SK-N-SH treated with all-trans-retinoic acid at 6 μM for 48 hours (cell line): ENCODE measurements around the gene XPO6.

Experiments used
- ATAC-seq: fragments of 200-7000 bp; cut with Tn5 transposase; 3 replicates; pipeline ENCODE4 v1.9.1; 2020; ENCODE audit warnings: mild to moderate bottlenecking, moderate library complexity
- ARNTL ChIP-seq: fragments of 450-650 bp; formaldehyde crosslinking; IDR thresholded peaks from 2 replicates; pipeline ENCODE4 v1.5.0; 2020; ENCODE audit warnings: low read depth, mild to moderate bottlenecking, moderate library complexity, borderline replicate concordance
- BACH2 ChIP-seq: fragments of 250-450 bp; sonication (Bioruptor Pico); IDR thresholded peaks from 2 replicates; pipeline ENCODE4 v1.9.0; 2021; ENCODE audit warnings: mild to moderate bottlenecking, borderline replicate concordance
- CREB5 ChIP-seq: fragments of 250-450 bp; sonication (Bioruptor Pico); IDR thresholded peaks from 2 replicates; pipeline ENCODE4 v1.5.1; 2020; ENCODE audit warnings: low read depth, mild to moderate bottlenecking, moderate library complexity
- CSDC2 ChIP-seq: fragments of 250-450 bp; sonication (Bioruptor Pico); IDR thresholded peaks from 2 replicates; pipeline ENCODE4 v1.5.0; 2020; ENCODE audit warnings: mild to moderate bottlenecking, moderate library complexity
- CSRNP3 ChIP-seq: fragments of 250-450 bp; sonication (Bioruptor Pico); IDR thresholded peaks from 2 replicates; pipeline ENCODE4 v1.5.1; 2021; ENCODE audit warnings: mild to moderate bottlenecking, moderate library complexity
- ESRRG ChIP-seq: fragments of 250-450 bp; sonication (Bioruptor Pico); IDR thresholded peaks from 2 replicates; pipeline ENCODE4 v1.6.1; 2021; ENCODE audit warnings: mild to moderate bottlenecking
- GLIS3 ChIP-seq: fragments of 250-450 bp; sonication (Bioruptor Pico); IDR thresholded peaks from 2 replicates; pipeline ENCODE4 v1.5.0; 2020; ENCODE audit warnings: mild to moderate bottlenecking, moderate library complexity
- ISL1 ChIP-seq: fragments of 250-450 bp; sonication (Bioruptor Pico); IDR thresholded peaks from 2 replicates; pipeline ENCODE4 v2.1.2; 2022; ENCODE audit warnings: mild to moderate bottlenecking, moderate library complexity
- OSR1 ChIP-seq: fragments of 250-450 bp; sonication (Bioruptor Pico); IDR thresholded peaks from 2 replicates; pipeline ENCODE4 v1.8.0; 2022; ENCODE audit warnings: moderate library complexity, mild to moderate bottlenecking, inconsistent platforms
- PATZ1 ChIP-seq: fragments of 250-450 bp; sonication (Bioruptor Pico); IDR thresholded peaks from 2 replicates; pipeline ENCODE4 v1.8.0; 2020; ENCODE audit warnings: mild to moderate bottlenecking, moderate library complexity, borderline replicate concordance
- POU6F1 ChIP-seq: fragments of 250-450 bp; sonication (Bioruptor Pico); IDR thresholded peaks from 2 replicates; pipeline ENCODE4 v1.8.0; 2021; ENCODE audit warnings: low read depth, mild to moderate bottlenecking, moderate library complexity, borderline replicate concordance
- PPARA ChIP-seq: fragments of 250-450 bp; sonication (Bioruptor Pico); IDR thresholded peaks from 2 replicates; pipeline ENCODE4 v1.5.0; 2020; ENCODE audit warnings: mild to moderate bottlenecking, borderline replicate concordance
- RARB ChIP-seq: fragments of 250-450 bp; sonication (Bioruptor Pico); IDR thresholded peaks from 2 replicates; pipeline ENCODE4 v1.8.0; 2021; ENCODE audit warnings: mild to moderate bottlenecking, moderate library complexity
- SNAI2 ChIP-seq: fragments of 250-450 bp; sonication (Bioruptor Pico); IDR thresholded peaks from 2 replicates; pipeline ENCODE4 v1.5.0; 2020; ENCODE audit warnings: mild to moderate bottlenecking, moderate library complexity
- TCF4 ChIP-seq: fragments of 250-450 bp; sonication (Bioruptor Pico); IDR thresholded peaks from 2 replicates; pipeline ENCODE4 v1.8.0; 2021; ENCODE audit warnings: mild to moderate bottlenecking, moderate library complexity, borderline replicate concordance
- TOX ChIP-seq: fragments of 250-450 bp; sonication (Bioruptor Pico); IDR thresholded peaks from 2 replicates; pipeline ENCODE4 v1.8.0; 2021; ENCODE audit warnings: mild to moderate bottlenecking, moderate library complexity, borderline replicate concordance
- TSHZ2 ChIP-seq: fragments of 250-450 bp; sonication (Bioruptor Pico); IDR thresholded peaks from 2 replicates; pipeline ENCODE4 v1.5.0; 2020; ENCODE audit warnings: mild to moderate bottlenecking, moderate library complexity
- ZC3H10 ChIP-seq: fragments of 250-450 bp; sonication (Bioruptor Pico); IDR thresholded peaks from 2 replicates; pipeline ENCODE4 v1.5.1; 2021; ENCODE audit warnings: mild to moderate bottlenecking, moderate library complexity
- ZFP3 ChIP-seq: fragments of 250-450 bp; sonication (Bioruptor Pico); IDR thresholded peaks from 2 replicates; pipeline ENCODE4 v1.5.0; 2020; ENCODE audit warnings: mild to moderate bottlenecking, moderate library complexity
- ZFP30 ChIP-seq: fragments of 450-650 bp; formaldehyde crosslinking; IDR thresholded peaks from 2 replicates; pipeline ENCODE4 v1.5.0; 2022; ENCODE audit warnings: mild to moderate bottlenecking, moderate library complexity
- ZNF565 ChIP-seq: fragments of 450-650 bp; formaldehyde crosslinking; conservative IDR thresholded peaks from 2 replicates; pipeline ENCODE4 v1.5.0; 2020; ENCODE audit warnings: low read depth, mild to moderate bottlenecking, moderate library complexity
- ZNF70 ChIP-seq: fragments of 450-650 bp; formaldehyde crosslinking; IDR thresholded peaks from 2 replicates; pipeline ENCODE4 v1.5.0; 2020; ENCODE audit warnings: mild to moderate bottlenecking, moderate library complexity
- ZNF8 ChIP-seq: fragments of 450-650 bp; formaldehyde crosslinking; IDR thresholded peaks from 2 replicates; pipeline ENCODE4 v1.5.0; 2020; ENCODE audit warnings: mild to moderate bottlenecking, moderate library complexity

XPO6 gene

GRCh38 chr16:28202147-28202746 is 9.5 kb downstream of the XPO6 start:
- TF ChIP-seq ZNF70 (no peak), ZFP30 (CRISPR knock-in tag) (no peak), CREB5 (CRISPR knock-in tag) (no peak), SNAI2 (CRISPR knock-in tag) (no peak), ZNF8 (CRISPR knock-in tag) (no peak), CSDC2 (CRISPR knock-in tag) (no peak), CSRNP3 (CRISPR knock-in tag) (no peak), ARNTL (no peak), TOX (CRISPR knock-in tag) (no peak), ZNF565 (CRISPR knock-in tag) (no peak), TCF4 (CRISPR knock-in tag) (no peak), ZC3H10 (CRISPR knock-in tag) (no peak), OSR1 (CRISPR knock-in tag) (no peak), ISL1 (CRISPR knock-in tag) (no peak), GLIS3 (no peak), PPARA (CRISPR knock-in tag) (no peak), ZFP3 (CRISPR knock-in tag) (no peak)
- no peak for ATAC-seq

- TF ChIP-seq ARNTL (no peak), ZC3H10 (CRISPR knock-in tag) (no peak), SNAI2 (CRISPR knock-in tag) (no peak), GLIS3 (no peak), TOX (CRISPR knock-in tag) (no peak), PPARA (CRISPR knock-in tag) (no peak), TSHZ2 (no peak), BACH2 (CRISPR knock-in tag) (no peak), TCF4 (CRISPR knock-in tag) (no peak), ZNF565 (CRISPR knock-in tag) (no peak), ZNF8 (CRISPR knock-in tag) (no peak), ESRRG (no peak), RARB (no peak), ZNF70 (no peak), CSDC2 (CRISPR knock-in tag) (no peak), OSR1 (CRISPR knock-in tag) (no peak)
- TF ChIP-seq, all 23 proteins: peak for 0
- no peak for ATAC-seq
Measured at GRCh38 chr16:28200661-28201060, 11.1 kb downstream of the XPO6 start.

- no peak for ATAC-seq
- no peak for TF ChIP-seq OSR1 (CRISPR knock-in tag)
- TF ChIP-seq ZNF8 (CRISPR knock-in tag): no peak
- TF ChIP-seq RARB: no peak
- no peak for TF ChIP-seq TCF4 (CRISPR knock-in tag)
- TF ChIP-seq TSHZ2: no peak
- no peak for TF ChIP-seq POU6F1 (CRISPR knock-in tag)
- TF ChIP-seq BACH2 (CRISPR knock-in tag): no peak
- TF ChIP-seq ZC3H10 (CRISPR knock-in tag): no peak
- no peak for TF ChIP-seq TOX (CRISPR knock-in tag)
- TF ChIP-seq ZFP30 (CRISPR knock-in tag): no peak
- no peak for TF ChIP-seq ZFP3 (CRISPR knock-in tag)
- no peak for TF ChIP-seq ESRRG
- no peak for TF ChIP-seq ARNTL
- TF ChIP-seq PATZ1: no peak
- TF ChIP-seq ZNF70: no peak
- no peak for TF ChIP-seq ZNF565 (CRISPR knock-in tag)
Measured at GRCh38 chr16:28196387-28196987, 15.3 kb downstream of the XPO6 start.
